Ascending aorta (tissue), 2 donors: ENCODE results near the gene RABL2A. TPM values are rescaled to one million over a fixed set of nuclear protein-coding genes. Genes with fewer than 3 reads are reported as not detected.

Experiments
- DNase-seq, 2 donors: peaks; one replicate each; pipeline ENCODE4 v3.0.0-alpha.2; 2019; ENCODE audit warnings: low spot score in 2 of 2
- H3K27ac ChIP-seq, 2 donors: fragments of 200-600 bp; sonication (generic); one replicate each; pipeline ENCODE4 v1.5.1; 2016 to 2017; ENCODE audit warnings: mild to moderate bottlenecking in 1 of 2
- H3K27me3 ChIP-seq: fragments of 200-600 bp; sonication (generic); one replicate; pipeline ENCODE4 v1.5.1; 2017
- H3K36me3 ChIP-seq, 2 donors: fragments of 200-600 bp; sonication (generic); one replicate each; pipeline ENCODE4 v1.5.1; 2016
- H3K4me1 ChIP-seq, 2 donors: fragments of 200-600 bp; sonication (generic); one replicate each; pipeline ENCODE4 v1.5.1; 2016 to 2017; ENCODE audit warnings: mild to moderate bottlenecking in 1 of 2
- H3K4me3 ChIP-seq, 2 donors: fragments of 200-600 bp; sonication (generic); one replicate each; pipeline ENCODE4 v1.5.1; 2016 to 2017; ENCODE audit warnings: mild to moderate bottlenecking in 1 of 2
- H3K9me3 ChIP-seq, 2 donors: fragments of 200-600 bp; sonication (generic); one replicate each; pipeline ENCODE4 v1.5.1; 2016
- intact Hi-C: fragments of 100-400 bp; cut with DNase I; formaldehyde crosslinking; loops from one replicate; pipeline ENCODE4 v1.15.1; 2023
- total RNA-seq: library from RNA; depleted of rRNA; stranded (reverse); fragments of >200 nt; gene quantifications from one replicate; pipeline ENCODE4 v1.1.0, GENCODE V29; 2016
- TF ChIP-seq, protein P1 (sequence below), 3 experiments: fragments of 200-600 bp in 2 of 3; fragments of 450-650 bp in 1 of 3; sonication (generic) in 2 of 3; IDR thresholded peaks; one replicate each; pipeline ENCODE4 v1.5.1; 2016 to 2019; ENCODE audit warnings: antibody characterized with exemption in 3 of 3, mild to moderate bottlenecking in 1 of 3, moderate library complexity in 1 of 3

RABL2A gene
- total RNA-seq, 1 donor from 2014 or later: 5.5 TPM

DNA sequence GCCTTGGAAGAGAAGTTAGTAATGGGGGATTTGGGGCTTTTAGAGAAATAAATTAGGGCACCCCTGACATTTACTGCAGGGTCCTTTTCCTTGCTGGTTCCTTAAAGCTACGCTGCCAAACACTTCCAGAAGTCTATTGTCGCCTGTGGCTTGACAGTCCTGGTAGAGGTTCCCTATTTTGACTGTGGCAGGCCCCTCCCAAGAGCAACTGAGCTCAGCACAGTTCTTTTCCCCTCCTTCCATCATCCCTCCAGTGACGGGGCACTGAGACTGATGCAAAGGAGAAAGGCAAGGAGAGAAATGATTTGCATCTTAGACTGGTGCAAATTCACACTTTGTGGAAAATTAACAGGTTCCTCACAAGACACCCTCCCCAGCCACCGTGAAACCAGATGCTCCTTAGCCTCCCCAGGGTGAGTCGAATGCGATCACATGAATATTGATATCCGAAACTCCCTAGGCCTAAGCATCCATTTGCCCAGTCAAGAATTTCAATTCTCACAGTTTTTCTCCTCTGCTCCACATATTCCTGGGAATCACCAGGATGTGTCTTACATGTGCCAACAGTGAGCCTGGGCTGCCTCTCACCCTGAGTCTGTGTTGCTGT is 45.4 kb downstream of the RABL2A start:
- no peaks in the 10 kb centered on the region for H3K9me3 ChIP-seq
- TF ChIP-seq, protein P1, sequence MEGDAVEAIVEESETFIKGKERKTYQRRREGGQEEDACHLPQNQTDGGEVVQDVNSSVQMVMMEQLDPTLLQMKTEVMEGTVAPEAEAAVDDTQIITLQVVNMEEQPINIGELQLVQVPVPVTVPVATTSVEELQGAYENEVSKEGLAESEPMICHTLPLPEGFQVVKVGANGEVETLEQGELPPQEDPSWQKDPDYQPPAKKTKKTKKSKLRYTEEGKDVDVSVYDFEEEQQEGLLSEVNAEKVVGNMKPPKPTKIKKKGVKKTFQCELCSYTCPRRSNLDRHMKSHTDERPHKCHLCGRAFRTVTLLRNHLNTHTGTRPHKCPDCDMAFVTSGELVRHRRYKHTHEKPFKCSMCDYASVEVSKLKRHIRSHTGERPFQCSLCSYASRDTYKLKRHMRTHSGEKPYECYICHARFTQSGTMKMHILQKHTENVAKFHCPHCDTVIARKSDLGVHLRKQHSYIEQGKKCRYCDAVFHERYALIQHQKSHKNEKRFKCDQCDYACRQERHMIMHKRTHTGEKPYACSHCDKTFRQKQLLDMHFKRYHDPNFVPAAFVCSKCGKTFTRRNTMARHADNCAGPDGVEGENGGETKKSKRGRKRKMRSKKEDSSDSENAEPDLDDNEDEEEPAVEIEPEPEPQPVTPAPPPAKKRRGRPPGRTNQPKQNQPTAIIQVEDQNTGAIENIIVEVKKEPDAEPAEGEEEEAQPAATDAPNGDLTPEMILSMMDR (IDR thresholded peaks at IDR 0.05): no peak
- H3K4me1 ChIP-seq: no peaks in the 10 kb centered on the region
- no peak overlapping the region for H3K27ac ChIP-seq
- DNase-seq: no peak
- intact Hi-C loops: no loop called here
- H3K27me3 ChIP-seq: no peaks in the 10 kb centered on the region
- no peak overlapping the region for H3K4me3 ChIP-seq
- no peaks in the 10 kb centered on the region for H3K36me3 ChIP-seq

DNA sequence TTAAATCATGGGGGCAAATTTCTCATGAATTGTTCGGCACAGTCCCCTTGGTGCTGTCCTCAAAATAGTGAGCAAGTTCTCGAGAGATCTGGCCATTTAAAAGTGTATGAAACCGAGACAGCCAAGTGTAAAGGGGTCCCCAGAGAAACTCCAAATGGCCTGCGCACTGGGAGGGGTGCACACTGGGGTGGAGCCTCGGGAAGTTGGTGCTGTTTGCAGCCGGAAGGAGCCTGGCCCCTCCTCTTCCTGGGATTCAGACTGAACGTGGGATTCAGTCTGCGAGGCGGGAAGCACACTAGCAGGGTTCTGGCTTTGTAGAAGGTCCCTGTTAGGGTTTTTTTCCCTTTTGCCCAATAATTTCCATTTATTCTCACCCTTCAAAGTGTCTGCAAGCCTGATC is 48.8 kb downstream of the RABL2A start:
- Histone ChIP-seq H3K36me3 (no peaks in the 10 kb centered on the region), H3K27ac (no peak overlapping the region), H3K27me3 (no peaks in the 10 kb centered on the region), H3K4me3 (no peak overlapping the region), H3K9me3 (no peaks in the 10 kb centered on the region), H3K4me1 (no peaks in the 10 kb centered on the region)
- DNase-seq: no peak
- intact Hi-C loops: no loop called here
- TF ChIP-seq, protein P1 (IDR thresholded peaks at IDR 0.05): no peak

DNA sequence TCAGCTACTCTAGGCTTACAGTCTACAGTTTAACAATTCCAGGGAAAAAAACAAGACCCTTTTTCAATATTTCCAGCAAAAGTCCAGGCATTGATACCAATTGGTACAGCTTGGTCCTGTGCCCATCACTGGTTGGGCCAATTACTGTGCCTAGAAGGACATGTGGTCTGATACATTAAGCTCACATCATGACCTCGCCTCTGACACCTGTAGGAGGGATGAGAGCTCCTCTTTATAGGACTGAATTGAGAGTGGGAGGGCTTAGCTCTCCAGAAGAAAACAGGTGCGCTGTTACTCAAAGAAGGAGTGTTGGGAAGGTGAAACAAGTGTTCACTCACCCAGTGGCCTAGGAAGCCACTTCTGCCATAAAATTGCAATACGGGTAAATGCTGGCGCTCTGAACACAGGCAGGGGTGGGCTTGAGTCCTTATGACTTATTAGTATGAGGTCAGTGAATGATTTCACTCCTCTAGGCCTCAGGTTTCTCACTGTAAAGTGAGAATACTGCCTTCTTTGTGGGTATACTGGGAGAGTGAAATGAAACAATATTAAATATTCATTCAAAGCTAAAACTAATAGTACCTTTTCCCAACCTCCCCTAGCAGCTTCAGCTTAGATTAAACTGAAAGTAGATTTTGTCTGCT is 49.7 kb downstream of the RABL2A start:
- H3K4me1 ChIP-seq: no peaks in the 10 kb centered on the region
- H3K9me3 ChIP-seq: no peaks in the 10 kb centered on the region
- intact Hi-C loops: no loop called here
- H3K36me3 ChIP-seq: no peaks in the 10 kb centered on the region
- TF ChIP-seq, protein P1 (IDR thresholded peaks at IDR 0.05): no peak
- H3K27me3 ChIP-seq: no peaks in the 10 kb centered on the region
- H3K27ac ChIP-seq: no peak overlapping the region
- DNase-seq: no peak
- no peak overlapping the region for H3K4me3 ChIP-seq

- Histone ChIP-seq H3K36me3 (no peaks in the 10 kb centered on the region), H3K9me3 (no peaks in the 10 kb centered on the region), H3K4me3 (no peak overlapping the region), H3K27ac (no peak overlapping the region), H3K4me1 (no peaks in the 10 kb centered on the region), H3K27me3 (no peaks in the 10 kb centered on the region)
- intact Hi-C loops: no loop called here
- no peak for DNase-seq
- TF ChIP-seq, protein P1 (IDR thresholded peaks at IDR 0.05): no peak
These were observed 50.3 kb downstream of the RABL2A start for GRCh38 chr2:113677330-113677729.

DNA sequence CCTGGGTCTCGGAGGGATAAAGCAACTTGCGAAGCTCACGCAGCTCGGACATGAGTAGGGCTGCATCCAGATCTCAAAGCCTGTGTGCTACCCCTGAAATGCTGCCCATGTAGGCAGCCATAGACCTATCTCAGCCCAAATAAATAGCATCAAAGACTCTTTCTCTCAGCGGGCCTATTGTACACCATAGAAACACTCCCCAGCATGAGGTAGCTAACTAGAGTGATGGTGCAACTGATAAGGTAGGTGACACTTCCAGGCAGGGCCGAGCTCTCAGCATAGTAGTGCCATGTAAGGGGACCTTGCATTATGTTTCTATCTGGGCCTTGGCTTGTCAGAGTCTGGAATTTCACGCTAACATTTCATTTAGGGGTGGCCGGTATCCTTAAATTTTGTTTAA is 52.4 kb downstream of the RABL2A start:
- Histone ChIP-seq H3K9me3 (no peaks in the 10 kb centered on the region), H3K27ac (no peak overlapping the region), H3K4me3 (no peak overlapping the region), H3K4me1 (no peaks in the 10 kb centered on the region), H3K27me3 (no peaks in the 10 kb centered on the region), H3K36me3 (no peaks in the 10 kb centered on the region)
- TF ChIP-seq, protein P1 (IDR thresholded peaks at IDR 0.05): no peak
- DNase-seq: no peak
- intact Hi-C loops: no loop called here
